HEK293 (cell line): ENCODE measurements around the gene DVL1.
A peak's percentile ranks its signal among the peaks of the same experiment; 100 is the strongest.

ENCODE experiments used
- BCL11B ChIP-seq: fragments of 450-650 bp; formaldehyde crosslinking; IDR thresholded peaks from 2 replicates; pipeline ENCODE4 v1.5.1; 2016; ENCODE audit warnings: low read depth, missing biosample characterization, missing genetic modification characterization
- GLIS1 ChIP-seq: fragments of 450-650 bp; formaldehyde crosslinking; IDR thresholded peaks from 2 replicates; pipeline ENCODE4 v1.5.1; 2016; ENCODE audit warnings: missing biosample characterization, missing genetic modification characterization
- GLIS2 ChIP-seq: fragments of 450-650 bp; formaldehyde crosslinking; IDR thresholded peaks from 2 replicates; pipeline ENCODE4 v1.5.1; 2016; ENCODE audit warnings: missing biosample characterization, missing genetic modification characterization
- KLF1 ChIP-seq: fragments of 450-650 bp; formaldehyde crosslinking; IDR thresholded peaks from 2 replicates; pipeline ENCODE4 v1.5.1; 2016; ENCODE audit warnings: missing biosample characterization, missing genetic modification characterization
- PATZ1 ChIP-seq: fragments of 450-650 bp; formaldehyde crosslinking; IDR thresholded peaks from 2 replicates; pipeline ENCODE4 v1.5.1; 2016; ENCODE audit warnings: missing biosample characterization, missing genetic modification characterization
- SCRT2 ChIP-seq: fragments of 450-650 bp; formaldehyde crosslinking; IDR thresholded peaks from 2 replicates; pipeline ENCODE4 v1.5.1; 2016; ENCODE audit warnings: missing biosample characterization, missing genetic modification characterization
- SP2 ChIP-seq: fragments of 450-650 bp; formaldehyde crosslinking; IDR thresholded peaks from 2 replicates; pipeline ENCODE4 v1.5.1; 2016; ENCODE audit warnings: missing biosample characterization, missing genetic modification characterization
- TRIM28 ChIP-seq: IDR thresholded peaks from 2 replicates; pipeline ENCODE4 v1.6.1; 2011; ENCODE audit warnings: low read length, control low read depth, borderline replicate concordance
- ZBTB17 ChIP-seq: fragments of 450-650 bp; formaldehyde crosslinking; IDR thresholded peaks from 2 replicates; pipeline ENCODE4 v1.5.1; 2016; ENCODE audit warnings: missing biosample characterization, missing genetic modification characterization
- ZBTB8A ChIP-seq: fragments of 450-650 bp; formaldehyde crosslinking; IDR thresholded peaks from 2 replicates; pipeline ENCODE4 v1.5.1; 2016; ENCODE audit warnings: missing biosample characterization, missing genetic modification characterization
- ZEB2 ChIP-seq: fragments of 450-650 bp; formaldehyde crosslinking; IDR thresholded peaks from 2 replicates; pipeline ENCODE4 v1.5.1; 2016; ENCODE audit warnings: missing biosample characterization, missing genetic modification characterization
- ZFP37 ChIP-seq: fragments of 450-650 bp; formaldehyde crosslinking; IDR thresholded peaks from 2 replicates; pipeline ENCODE4 v1.5.1; 2016; ENCODE audit warnings: missing biosample characterization, missing genetic modification characterization
- ZFP69B ChIP-seq: fragments of 450-650 bp; formaldehyde crosslinking; IDR thresholded peaks from 2 replicates; pipeline ENCODE4 v1.5.1; 2016; ENCODE audit warnings: missing biosample characterization, missing genetic modification characterization
- ZIC2 ChIP-seq: fragments of 450-650 bp; formaldehyde crosslinking; IDR thresholded peaks from 2 replicates; pipeline ENCODE4 v1.5.1; 2016; ENCODE audit warnings: missing biosample characterization, missing genetic modification characterization
- ZNF169 ChIP-seq: fragments of 450-650 bp; formaldehyde crosslinking; IDR thresholded peaks from 2 replicates; pipeline ENCODE4 v1.5.1; 2016; ENCODE audit warnings: missing biosample characterization, missing genetic modification characterization
- ZNF391 ChIP-seq: fragments of 450-650 bp; formaldehyde crosslinking; IDR thresholded peaks from 2 replicates; pipeline ENCODE4 v1.5.1; 2016; ENCODE audit warnings: low read depth, missing biosample characterization, missing genetic modification characterization, borderline replicate concordance
- ZNF423 ChIP-seq: fragments of 450-650 bp; formaldehyde crosslinking; IDR thresholded peaks from 2 replicates; pipeline ENCODE4 v1.5.1; 2016; ENCODE audit warnings: missing biosample characterization, missing genetic modification characterization
- ZNF449 ChIP-seq: fragments of 450-650 bp; formaldehyde crosslinking; IDR thresholded peaks from 2 replicates; pipeline ENCODE4 v1.5.1; 2017; ENCODE audit warnings: missing biosample characterization, mild to moderate bottlenecking, missing genetic modification characterization, moderate library complexity
- ZNF513 ChIP-seq: fragments of 450-650 bp; IDR thresholded peaks from 2 replicates; pipeline ENCODE4 v1.5.1; 2018; ENCODE audit warnings: missing biosample characterization, missing genetic modification characterization
- ZNF548 ChIP-seq: fragments of 450-650 bp; formaldehyde crosslinking; IDR thresholded peaks from 2 replicates; pipeline ENCODE4 v1.5.1; 2016; ENCODE audit warnings: missing biosample characterization, missing genetic modification characterization
- ZNF555 ChIP-seq: fragments of 450-650 bp; formaldehyde crosslinking; conservative IDR thresholded peaks from 2 replicates; pipeline ENCODE4 v1.5.1; 2017; ENCODE audit warnings: missing biosample characterization, mild to moderate bottlenecking, missing genetic modification characterization, inconsistent platforms
- ZNF629 ChIP-seq: fragments of 450-650 bp; formaldehyde crosslinking; IDR thresholded peaks from 2 replicates; pipeline ENCODE4 v1.5.1; 2017; ENCODE audit warnings: missing biosample characterization, missing genetic modification characterization
- ZNF707 ChIP-seq: fragments of 450-650 bp; formaldehyde crosslinking; IDR thresholded peaks from 2 replicates; pipeline ENCODE4 v1.5.1; 2016; ENCODE audit warnings: missing biosample characterization, missing genetic modification characterization
- TF ChIP-seq, protein P1 (sequence below): fragments of 450-650 bp; formaldehyde crosslinking; IDR thresholded peaks from 2 replicates; pipeline ENCODE4 v1.5.1; 2016; ENCODE audit warnings: missing biosample characterization, missing genetic modification characterization
- TF ChIP-seq, protein P2 (sequence below): IDR thresholded peaks from 2 replicates; pipeline ENCODE4 v1.6.1; 2011; ENCODE audit warnings: mild to moderate bottlenecking, low read depth, low read length, borderline replicate concordance
- TF ChIP-seq, protein P3 (sequence below): fragments of 450-650 bp; formaldehyde crosslinking; IDR thresholded peaks from 2 replicates; pipeline ENCODE4 v1.5.1; 2016; ENCODE audit warnings: missing biosample characterization, missing genetic modification characterization
- TF ChIP-seq, protein P4 (sequence below): fragments of 450-650 bp; formaldehyde crosslinking; IDR thresholded peaks from 2 replicates; pipeline ENCODE4 v1.5.1; 2016; ENCODE audit warnings: missing biosample characterization, missing genetic modification characterization

The DVL1 gene

GRCh38 chr1:1347663-1348419 is 1.4 kb downstream of the DVL1 start (continued):
- TF ChIP-seq GLIS1 (tag by site-specific recombination) (peak; percentile 95), ZNF513 (tag by site-specific recombination) (no peak), ZNF548 (tag by site-specific recombination) (no peak), ZBTB17 (tag by site-specific recombination) (0 out of 2 replicates have a peak, but pooled peaks have one; percentile 19), SP2 (tag by site-specific recombination) (peak; percentile 43; the same call in 1 of the 2 replicates), ZNF629 (tag by site-specific recombination) (no peak), ZNF169 (tag by site-specific recombination) (no peak), PATZ1 (tag by site-specific recombination) (peak; percentile 52), TRIM28 (peak; percentile 37; the same call in 1 of the 2 replicates), ZNF707 (tag by site-specific recombination) (no peak), ZBTB8A (tag by site-specific recombination) (peak; percentile 58), ZNF423 (peak; percentile 95), ZNF555 (no peak), BCL11B (tag by site-specific recombination) (peak; percentile 73; the same call in 1 of the 2 replicates), ZNF449 (tag by site-specific recombination) (peak; percentile 85), GLIS2 (tag by site-specific recombination) (peak; percentile 94), ZFP37 (tag by site-specific recombination) (0 out of 2 replicates have a peak, but pooled peaks have one; percentile 45), ZIC2 (tag by site-specific recombination) (peak; percentile 98), SCRT2 (tag by site-specific recombination) (peak; percentile 64), ZFP69B (peak; percentile 96), ZNF391 (tag by site-specific recombination) (no peak), KLF1 (peak; percentile 35; the same call in 1 of the 2 replicates), ZEB2 (tag by site-specific recombination) (0 out of 2 replicates have a peak, but pooled peaks have one; percentile 51)
- TF ChIP-seq, protein P1, sequence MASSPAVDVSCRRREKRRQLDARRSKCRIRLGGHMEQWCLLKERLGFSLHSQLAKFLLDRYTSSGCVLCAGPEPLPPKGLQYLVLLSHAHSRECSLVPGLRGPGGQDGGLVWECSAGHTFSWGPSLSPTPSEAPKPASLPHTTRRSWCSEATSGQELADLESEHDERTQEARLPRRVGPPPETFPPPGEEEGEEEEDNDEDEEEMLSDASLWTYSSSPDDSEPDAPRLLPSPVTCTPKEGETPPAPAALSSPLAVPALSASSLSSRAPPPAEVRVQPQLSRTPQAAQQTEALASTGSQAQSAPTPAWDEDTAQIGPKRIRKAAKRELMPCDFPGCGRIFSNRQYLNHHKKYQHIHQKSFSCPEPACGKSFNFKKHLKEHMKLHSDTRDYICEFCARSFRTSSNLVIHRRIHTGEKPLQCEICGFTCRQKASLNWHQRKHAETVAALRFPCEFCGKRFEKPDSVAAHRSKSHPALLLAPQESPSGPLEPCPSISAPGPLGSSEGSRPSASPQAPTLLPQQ (tag by site-specific recombination): peak; percentile 97
- TF ChIP-seq, protein P2, sequence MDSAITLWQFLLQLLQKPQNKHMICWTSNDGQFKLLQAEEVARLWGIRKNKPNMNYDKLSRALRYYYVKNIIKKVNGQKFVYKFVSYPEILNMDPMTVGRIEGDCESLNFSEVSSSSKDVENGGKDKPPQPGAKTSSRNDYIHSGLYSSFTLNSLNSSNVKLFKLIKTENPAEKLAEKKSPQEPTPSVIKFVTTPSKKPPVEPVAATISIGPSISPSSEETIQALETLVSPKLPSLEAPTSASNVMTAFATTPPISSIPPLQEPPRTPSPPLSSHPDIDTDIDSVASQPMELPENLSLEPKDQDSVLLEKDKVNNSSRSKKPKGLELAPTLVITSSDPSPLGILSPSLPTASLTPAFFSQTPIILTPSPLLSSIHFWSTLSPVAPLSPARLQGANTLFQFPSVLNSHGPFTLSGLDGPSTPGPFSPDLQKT: no peak
- TF ChIP-seq, protein P3, sequence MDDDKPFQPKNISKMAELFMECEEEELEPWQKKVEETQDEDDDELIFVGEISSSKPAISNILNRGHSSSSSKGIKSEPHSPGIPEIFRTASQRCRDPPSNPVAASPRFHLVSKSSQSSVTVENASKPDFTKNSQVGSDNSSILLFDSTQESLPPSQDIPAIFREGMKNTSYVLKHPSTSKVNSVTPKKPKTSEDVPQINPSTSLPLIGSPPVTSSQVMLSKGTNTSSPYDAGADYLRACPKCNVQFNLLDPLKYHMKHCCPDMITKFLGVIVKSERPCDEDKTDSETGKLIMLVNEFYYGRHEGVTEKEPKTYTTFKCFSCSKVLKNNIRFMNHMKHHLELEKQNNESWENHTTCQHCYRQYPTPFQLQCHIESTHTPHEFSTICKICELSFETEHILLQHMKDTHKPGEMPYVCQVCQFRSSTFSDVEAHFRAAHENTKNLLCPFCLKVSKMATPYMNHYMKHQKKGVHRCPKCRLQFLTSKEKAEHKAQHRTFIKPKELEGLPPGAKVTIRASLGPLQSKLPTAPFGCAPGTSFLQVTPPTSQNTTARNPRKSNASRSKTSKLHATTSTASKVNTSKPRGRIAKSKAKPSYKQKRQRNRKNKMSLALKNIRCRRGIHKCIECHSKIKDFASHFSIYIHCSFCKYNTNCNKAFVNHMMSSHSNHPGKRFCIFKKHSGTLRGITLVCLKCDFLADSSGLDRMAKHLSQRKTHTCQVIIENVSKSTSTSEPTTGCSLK: no peak
- TF ChIP-seq, protein P4, sequence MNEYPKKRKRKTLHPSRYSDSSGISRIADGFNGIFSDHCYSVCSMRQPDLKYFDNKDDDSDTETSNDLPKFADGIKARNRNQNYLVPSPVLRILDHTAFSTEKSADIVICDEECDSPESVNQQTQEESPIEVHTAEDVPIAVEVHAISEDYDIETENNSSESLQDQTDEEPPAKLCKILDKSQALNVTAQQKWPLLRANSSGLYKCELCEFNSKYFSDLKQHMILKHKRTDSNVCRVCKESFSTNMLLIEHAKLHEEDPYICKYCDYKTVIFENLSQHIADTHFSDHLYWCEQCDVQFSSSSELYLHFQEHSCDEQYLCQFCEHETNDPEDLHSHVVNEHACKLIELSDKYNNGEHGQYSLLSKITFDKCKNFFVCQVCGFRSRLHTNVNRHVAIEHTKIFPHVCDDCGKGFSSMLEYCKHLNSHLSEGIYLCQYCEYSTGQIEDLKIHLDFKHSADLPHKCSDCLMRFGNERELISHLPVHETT (tag by site-specific recombination): peak; percentile 40; the same call in 1 of the 2 replicates
